Nephron (organoid): ENCODE results near the gene MTCL3.

Source experiments
- H3K27ac Mint-ChIP-seq, 3 experiments: 2 replicates each; pipeline ENCODE4 v1.8.0; 2020; ENCODE audit warnings: mixed read lengths in 3 of 3, mild to moderate bottlenecking in 2 of 3, moderate library complexity in 1 of 3
- H3K27me3 Mint-ChIP-seq: 2 replicates; pipeline ENCODE4 v1.8.0; 2021; ENCODE audit warnings: low read depth, mild to moderate bottlenecking, moderate library complexity, mixed read lengths
- H3K36me3 Mint-ChIP-seq: 2 replicates; pipeline ENCODE4 v1.8.0; 2020; ENCODE audit warnings: low read depth, mixed read lengths
- H3K4me1 Mint-ChIP-seq: 2 replicates; pipeline ENCODE4 v1.8.0; 2020; ENCODE audit warnings: mixed read lengths
- H3K4me3 Mint-ChIP-seq, 3 experiments: 2 replicates each; pipeline ENCODE4 v1.8.0; 2020; ENCODE audit warnings: mild to moderate bottlenecking in 3 of 3, mixed read lengths in 3 of 3, moderate library complexity in 2 of 3
- H3K9me3 Mint-ChIP-seq: 2 replicates; pipeline ENCODE4 v1.8.0; 2020; ENCODE audit warnings: mixed read lengths
- TF ChIP-seq, protein P1 (sequence below), 3 experiments: fragments of 200-600 bp; sonication (generic); IDR thresholded peaks; one replicate each; pipeline ENCODE4 v1.5.0; 2021; ENCODE audit warnings: antibody characterized with exemption in 3 of 3; ENCODE audit not compliant: unreplicated experiment in 3 of 3

Gene MTCL3

DNA sequence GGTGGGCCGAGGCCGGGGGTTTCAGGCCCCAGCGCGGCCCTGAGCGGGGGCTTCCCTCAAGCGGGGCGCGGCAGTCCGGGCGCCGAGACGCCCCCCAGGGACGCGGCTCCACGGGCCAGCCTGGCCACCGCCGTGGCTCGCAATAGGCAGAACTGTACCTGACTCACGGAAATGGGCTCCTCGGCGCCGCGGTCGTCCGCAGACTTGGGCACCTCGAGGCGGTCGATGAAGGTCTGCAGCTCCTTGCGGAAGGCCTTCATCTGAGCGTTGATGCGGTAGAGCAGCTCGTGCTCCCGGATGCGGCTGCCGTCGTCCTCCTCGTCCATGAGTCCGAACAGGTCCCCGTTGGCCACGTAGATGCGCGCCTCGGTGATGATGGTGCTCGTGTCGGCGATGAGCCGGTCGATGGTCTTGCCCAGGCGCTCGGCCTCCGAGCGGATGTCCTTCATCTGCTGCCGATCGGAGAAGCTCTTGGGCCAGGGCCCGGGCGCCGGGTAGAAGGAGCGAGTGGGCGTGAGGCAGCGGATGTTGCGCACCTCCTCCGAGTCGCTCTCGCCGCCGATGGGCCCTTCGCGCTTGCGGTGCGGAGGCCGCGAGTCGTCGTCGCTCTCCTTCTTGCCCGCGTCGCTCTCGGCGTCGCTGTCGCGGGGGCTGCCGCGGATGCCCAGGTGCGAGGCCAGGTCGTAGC is 43.9 kb downstream of the MTCL3 start:
- peaks cover 5% of the 10 kb centered on the region for H3K4me1 Mint-ChIP-seq
- H3K9me3 Mint-ChIP-seq, result no peaks in the 10 kb centered on the region
- no peak overlapping the region for H3K4me3 Mint-ChIP-seq
- TF ChIP-seq, protein P1, sequence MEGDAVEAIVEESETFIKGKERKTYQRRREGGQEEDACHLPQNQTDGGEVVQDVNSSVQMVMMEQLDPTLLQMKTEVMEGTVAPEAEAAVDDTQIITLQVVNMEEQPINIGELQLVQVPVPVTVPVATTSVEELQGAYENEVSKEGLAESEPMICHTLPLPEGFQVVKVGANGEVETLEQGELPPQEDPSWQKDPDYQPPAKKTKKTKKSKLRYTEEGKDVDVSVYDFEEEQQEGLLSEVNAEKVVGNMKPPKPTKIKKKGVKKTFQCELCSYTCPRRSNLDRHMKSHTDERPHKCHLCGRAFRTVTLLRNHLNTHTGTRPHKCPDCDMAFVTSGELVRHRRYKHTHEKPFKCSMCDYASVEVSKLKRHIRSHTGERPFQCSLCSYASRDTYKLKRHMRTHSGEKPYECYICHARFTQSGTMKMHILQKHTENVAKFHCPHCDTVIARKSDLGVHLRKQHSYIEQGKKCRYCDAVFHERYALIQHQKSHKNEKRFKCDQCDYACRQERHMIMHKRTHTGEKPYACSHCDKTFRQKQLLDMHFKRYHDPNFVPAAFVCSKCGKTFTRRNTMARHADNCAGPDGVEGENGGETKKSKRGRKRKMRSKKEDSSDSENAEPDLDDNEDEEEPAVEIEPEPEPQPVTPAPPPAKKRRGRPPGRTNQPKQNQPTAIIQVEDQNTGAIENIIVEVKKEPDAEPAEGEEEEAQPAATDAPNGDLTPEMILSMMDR (IDR thresholded peaks at IDR 0.05; ENCODE audit: unreplicated experiment in 3 of 3), result no peak
- H3K36me3 Mint-ChIP-seq, result peaks cover 11% of the 10 kb centered on the region
- no peaks in the 10 kb centered on the region for H3K27me3 Mint-ChIP-seq
- H3K27ac Mint-ChIP-seq, result no peak overlapping the region

DNA sequence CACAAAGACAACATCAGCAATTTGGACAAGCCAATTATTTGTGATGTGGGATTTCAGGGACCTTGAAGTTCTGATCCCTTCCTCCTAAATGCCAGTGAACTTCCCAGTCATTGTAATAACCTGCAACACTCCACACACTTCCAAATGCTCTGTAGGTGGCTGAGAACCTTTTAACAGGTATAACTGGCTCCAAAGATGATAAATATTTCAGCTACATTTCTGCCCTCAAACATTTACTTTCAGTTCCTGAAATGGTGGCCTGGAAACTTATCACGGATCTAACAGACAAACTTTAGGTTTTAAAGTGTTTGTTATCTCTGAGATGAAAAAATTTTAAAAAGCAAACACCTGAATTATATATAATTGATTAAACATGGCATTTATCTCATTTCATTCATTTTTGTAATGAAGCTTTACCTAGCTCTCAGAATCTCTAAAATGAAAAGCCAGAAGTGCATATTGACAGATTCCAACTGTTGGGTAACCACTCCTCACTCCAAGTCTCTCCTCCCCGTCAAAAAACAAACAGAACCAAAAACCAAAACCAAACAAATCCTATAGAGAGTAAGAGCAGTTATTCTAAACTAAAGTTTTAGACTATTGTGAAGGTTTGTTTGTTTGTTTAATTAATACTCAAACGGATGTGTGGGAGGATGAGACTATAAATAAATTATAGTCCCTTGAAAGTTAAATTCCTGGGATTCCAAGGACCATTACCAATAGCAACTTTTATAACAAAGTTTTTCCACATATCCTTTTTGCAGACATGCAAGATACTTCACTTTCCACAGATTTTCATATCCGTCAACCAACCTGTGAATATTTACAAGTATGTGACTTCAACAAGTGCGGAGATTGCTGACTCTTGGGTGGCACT is 47.5 kb downstream of the MTCL3 start:
- no peak overlapping the region for H3K4me3 Mint-ChIP-seq
- no peaks in the 10 kb centered on the region for H3K27me3 Mint-ChIP-seq
- peaks cover 7% of the 10 kb centered on the region for H3K36me3 Mint-ChIP-seq
- H3K27ac Mint-ChIP-seq, result no peak overlapping the region
- H3K4me1 Mint-ChIP-seq, result no peaks in the 10 kb centered on the region
- no peaks in the 10 kb centered on the region for H3K9me3 Mint-ChIP-seq
- TF ChIP-seq, protein P1 (IDR thresholded peaks at IDR 0.05; ENCODE audit: unreplicated experiment in 3 of 3), result no peak

DNA sequence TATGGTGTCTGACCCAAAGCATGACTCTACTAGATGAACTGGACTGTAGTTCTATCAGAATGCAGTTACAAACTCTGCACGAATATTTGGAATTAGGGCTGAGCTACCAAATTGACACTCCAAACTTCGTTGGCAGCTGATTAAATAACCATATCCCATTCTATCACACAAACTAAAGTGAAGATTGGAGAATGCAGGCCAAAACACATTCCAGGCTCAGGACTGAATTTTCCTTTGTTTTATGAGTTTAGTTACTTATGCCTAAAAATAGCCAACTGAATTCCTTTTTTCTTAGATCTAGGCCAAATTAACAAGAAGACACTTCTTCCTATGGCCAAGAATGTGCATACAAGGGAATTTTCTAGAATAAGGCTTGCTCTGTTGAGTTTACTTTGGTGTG is 50.2 kb downstream of the MTCL3 start:
- peaks cover 13% of the 10 kb centered on the region for H3K4me1 Mint-ChIP-seq
- no peak overlapping the region for H3K4me3 Mint-ChIP-seq
- no peak overlapping the region for H3K27ac Mint-ChIP-seq
- H3K36me3 Mint-ChIP-seq, result no peaks in the 10 kb centered on the region
- TF ChIP-seq, protein P1 (IDR thresholded peaks at IDR 0.05; ENCODE audit: unreplicated experiment in 3 of 3), result no peak
- no peaks in the 10 kb centered on the region for H3K9me3 Mint-ChIP-seq
- no peaks in the 10 kb centered on the region for H3K27me3 Mint-ChIP-seq

DNA sequence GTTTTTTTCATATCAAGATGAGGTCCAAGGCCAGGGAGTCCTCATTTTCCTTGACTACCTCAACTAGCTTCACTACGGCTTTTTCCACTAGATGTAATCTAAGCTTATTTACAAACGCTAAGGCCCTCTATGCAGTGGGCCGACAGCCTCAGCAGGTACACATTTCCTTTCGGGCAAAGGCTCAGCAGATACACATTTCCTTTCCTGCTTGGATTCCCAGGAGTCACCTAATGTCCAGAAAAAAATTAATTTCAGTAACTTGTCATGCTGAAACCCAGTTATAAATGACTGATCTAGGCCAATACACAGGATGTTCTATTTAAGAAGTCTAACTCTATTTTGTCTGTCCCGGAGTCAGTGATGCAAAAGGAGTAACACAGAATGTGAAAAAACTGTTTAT is 52.7 kb downstream of the MTCL3 start:
- peaks cover 22% of the 10 kb centered on the region for H3K4me1 Mint-ChIP-seq

DNA sequence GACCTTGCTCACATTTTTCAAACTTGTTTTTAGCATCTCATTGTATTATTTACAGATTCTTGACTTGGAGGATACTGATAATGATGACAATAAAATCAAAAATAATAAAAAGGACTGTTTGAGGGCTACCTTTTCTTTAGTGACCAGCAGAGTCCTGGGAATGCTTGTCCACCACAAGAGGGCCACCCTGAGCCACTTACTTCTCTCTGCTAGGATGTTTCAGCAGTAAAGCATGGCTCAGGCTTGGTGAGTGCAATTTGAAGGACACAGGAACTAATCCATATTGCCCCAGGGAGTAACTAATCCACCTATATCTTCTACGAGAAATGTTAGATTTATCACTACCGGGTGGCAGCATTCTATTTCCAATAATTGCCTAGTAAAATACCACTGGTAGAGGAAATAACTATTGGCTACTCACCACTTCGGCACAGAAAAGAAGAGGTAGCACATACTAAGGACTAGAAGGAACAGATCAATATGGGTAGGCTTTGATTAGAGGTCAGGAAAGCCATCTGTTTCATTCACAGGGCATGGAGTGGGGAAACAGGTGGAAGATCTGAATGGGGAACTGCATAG is 54.2 kb downstream of the MTCL3 start:
- no peaks in the 10 kb centered on the region for H3K27me3 Mint-ChIP-seq
- peak overlapping the region in 1 of 3 experiments; percentile 92 for H3K27ac Mint-ChIP-seq
- H3K4me1 Mint-ChIP-seq, result peaks cover 23% of the 10 kb centered on the region
- no peaks in the 10 kb centered on the region for H3K36me3 Mint-ChIP-seq
- H3K9me3 Mint-ChIP-seq, result no peaks in the 10 kb centered on the region
- H3K4me3 Mint-ChIP-seq, result no peak overlapping the region
- TF ChIP-seq, protein P1 (IDR thresholded peaks at IDR 0.05; ENCODE audit: unreplicated experiment in 3 of 3), result peak; percentile 75 to 87 (median 86)

More for the DNA sequence above, 52.7 kb downstream of the MTCL3 start:
- Mint-ChIP-seq H3K27me3 (no peaks in the 10 kb centered on the region), H3K4me3 (no peak overlapping the region), H3K36me3 (no peaks in the 10 kb centered on the region), H3K27ac (no peak overlapping the region), H3K9me3 (no peaks in the 10 kb centered on the region)
- TF ChIP-seq, protein P1 (IDR thresholded peaks at IDR 0.05; ENCODE audit: unreplicated experiment in 3 of 3), result no peak
